GM19328 (cell line): ENCODE measurements around the gene OR7E24.
"Not testable (repeated sequence)": the region's sequence is repeated elsewhere in the genome, so short reads cannot be mapped to it uniquely, and the experiment has no call there.

Source experiments
- ATAC-seq: cut with Tn5 transposase; IDR thresholded peaks from one replicate; pipeline ENCODE4 v1.9.1; 2021; ENCODE audit warnings: mild to moderate bottlenecking, moderate library complexity; ENCODE audit not compliant: unreplicated experiment

The OR7E24 gene

GRCh38 chr19:9250630-9251029, at the start of gene OR7E24:
Gene OR7E24 (plus strand): TSS chr19:9250930. CDS start chr19:9251044, 114 bp downstream.
- no peak for ATAC-seq

GRCh38 chr19:9205501-9206113, 45.1 kb upstream of the OR7E24 start:
- ATAC-seq: no peak

- ATAC-seq: no peak
Measured at GRCh38 chr19:9219489-9219888, 31.2 kb upstream of the OR7E24 start, which contains the start of gene OR7D4. Gene OR7D4 (minus strand): TSS chr19:9219589. CDS start chr19:9214837, 4,752 bp downstream.

- no peak for ATAC-seq
Measured at GRCh38 chr19:9251236-9251635, 506 bp downstream of the OR7E24 start.

- not testable (repeated sequence) for ATAC-seq
Measured at GRCh38 chr19:9283485-9283884, 32.8 kb downstream of the OR7E24 start.

- no peak for ATAC-seq
Measured at GRCh38 chr19:9289231-9289884, 38.6 kb downstream of the OR7E24 start.

GRCh38 chr19:9295411-9295849, 44.7 kb downstream of the OR7E24 start:
- no peak for ATAC-seq

GRCh38 chr19:9296336-9296735, 45.6 kb downstream of the OR7E24 start:
- no peak for ATAC-seq
